Measurements from ENCODE around the gene ZNF518A. TPM values are rescaled to one million over a fixed set of nuclear protein-coding genes. Genes with fewer than 3 reads are reported as not detected.

Gene ZNF518A
- polyA plus RNA-seq, 1 donor from 2014 or later, result 56.7 TPM

DNA sequence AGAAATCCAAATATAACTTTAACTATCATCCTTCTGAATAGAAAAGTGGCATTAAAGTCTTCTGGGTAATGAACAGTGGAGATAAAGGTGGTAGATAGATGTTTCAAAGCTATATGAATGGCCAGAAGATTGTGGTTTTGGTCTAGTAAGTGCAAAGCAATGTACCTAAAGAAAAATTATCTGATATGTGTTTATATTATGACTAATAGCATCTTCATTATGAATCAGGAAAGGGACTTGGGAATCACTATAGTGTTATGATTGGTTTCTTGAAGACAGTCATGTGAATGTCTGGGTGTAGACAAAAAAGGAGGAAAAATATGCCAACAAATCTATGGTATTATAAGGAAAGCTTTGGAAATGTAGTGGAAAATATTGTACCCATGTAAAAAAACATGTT is 3.0 kb downstream of the ZNF518A start:
- Histone ChIP-seq H4K20me1 (ENCODE audit: insufficient read depth) (no peaks in the 10 kb centered on the region), H3K36me3 (ENCODE audit: insufficient read depth, low read length) (peaks cover 4% of the 10 kb centered on the region), H3K4me3 (ENCODE audit: low read length) (no peak overlapping the region), H3K4me2 (ENCODE audit: low read length) (no peak overlapping the region), H3F3A (ENCODE audit: insufficient read depth, low read length, poor library complexity, severe bottlenecking) (no peaks in the 10 kb centered on the region), H3K9me3 (ENCODE audit: low read length) (no peaks in the 10 kb centered on the region), H3K27ac (ENCODE audit: low read length) (no peak overlapping the region), H3K27me3 (ENCODE audit: insufficient read depth, low read depth, low read length) (no peaks in the 10 kb centered on the region), H3K9me2 (ENCODE audit: insufficient read depth, low read length) (no peaks in the 10 kb centered on the region), H3K9ac (ENCODE audit: low read length) (no peak overlapping the region), H3K79me2 (replicated peaks; ENCODE audit: insufficient read depth, low read length) (peaks cover 14% of the 10 kb centered on the region), H2AFZ (ENCODE audit: low read depth, low read length) (no peak overlapping the region)
- TF ChIP-seq RAD21 (conservative IDR thresholded peaks at IDR 0.05) (no peak), EP300 (conservative IDR thresholded peaks at IDR 0.05; ENCODE audit: poor library complexity, severe bottlenecking) (no peak), TAF1 (IDR thresholded peaks at IDR 0.05; ENCODE audit: low read depth) (no peak), POLR2AphosphoS5 (IDR thresholded peaks at IDR 0.05) (no peak), MXI1 (conservative IDR thresholded peaks at IDR 0.05; ENCODE audit: poor library complexity, severe bottlenecking) (no peak), SMC3 (conservative IDR thresholded peaks at IDR 0.05; ENCODE audit: poor library complexity) (no peak), EZH2 (IDR thresholded peaks at IDR 0.05; ENCODE audit: borderline replicate concordance, insufficient read depth, low read length, poor library complexity, severe bottlenecking) (no peak)
- TF ChIP-seq, protein P1, sequence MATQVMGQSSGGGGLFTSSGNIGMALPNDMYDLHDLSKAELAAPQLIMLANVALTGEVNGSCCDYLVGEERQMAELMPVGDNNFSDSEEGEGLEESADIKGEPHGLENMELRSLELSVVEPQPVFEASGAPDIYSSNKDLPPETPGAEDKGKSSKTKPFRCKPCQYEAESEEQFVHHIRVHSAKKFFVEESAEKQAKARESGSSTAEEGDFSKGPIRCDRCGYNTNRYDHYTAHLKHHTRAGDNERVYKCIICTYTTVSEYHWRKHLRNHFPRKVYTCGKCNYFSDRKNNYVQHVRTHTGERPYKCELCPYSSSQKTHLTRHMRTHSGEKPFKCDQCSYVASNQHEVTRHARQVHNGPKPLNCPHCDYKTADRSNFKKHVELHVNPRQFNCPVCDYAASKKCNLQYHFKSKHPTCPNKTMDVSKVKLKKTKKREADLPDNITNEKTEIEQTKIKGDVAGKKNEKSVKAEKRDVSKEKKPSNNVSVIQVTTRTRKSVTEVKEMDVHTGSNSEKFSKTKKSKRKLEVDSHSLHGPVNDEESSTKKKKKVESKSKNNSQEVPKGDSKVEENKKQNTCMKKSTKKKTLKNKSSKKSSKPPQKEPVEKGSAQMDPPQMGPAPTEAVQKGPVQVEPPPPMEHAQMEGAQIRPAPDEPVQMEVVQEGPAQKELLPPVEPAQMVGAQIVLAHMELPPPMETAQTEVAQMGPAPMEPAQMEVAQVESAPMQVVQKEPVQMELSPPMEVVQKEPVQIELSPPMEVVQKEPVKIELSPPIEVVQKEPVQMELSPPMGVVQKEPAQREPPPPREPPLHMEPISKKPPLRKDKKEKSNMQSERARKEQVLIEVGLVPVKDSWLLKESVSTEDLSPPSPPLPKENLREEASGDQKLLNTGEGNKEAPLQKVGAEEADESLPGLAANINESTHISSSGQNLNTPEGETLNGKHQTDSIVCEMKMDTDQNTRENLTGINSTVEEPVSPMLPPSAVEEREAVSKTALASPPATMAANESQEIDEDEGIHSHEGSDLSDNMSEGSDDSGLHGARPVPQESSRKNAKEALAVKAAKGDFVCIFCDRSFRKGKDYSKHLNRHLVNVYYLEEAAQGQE (IDR thresholded peaks at IDR 0.05; ENCODE audit: borderline replicate concordance), result no peak

DNA sequence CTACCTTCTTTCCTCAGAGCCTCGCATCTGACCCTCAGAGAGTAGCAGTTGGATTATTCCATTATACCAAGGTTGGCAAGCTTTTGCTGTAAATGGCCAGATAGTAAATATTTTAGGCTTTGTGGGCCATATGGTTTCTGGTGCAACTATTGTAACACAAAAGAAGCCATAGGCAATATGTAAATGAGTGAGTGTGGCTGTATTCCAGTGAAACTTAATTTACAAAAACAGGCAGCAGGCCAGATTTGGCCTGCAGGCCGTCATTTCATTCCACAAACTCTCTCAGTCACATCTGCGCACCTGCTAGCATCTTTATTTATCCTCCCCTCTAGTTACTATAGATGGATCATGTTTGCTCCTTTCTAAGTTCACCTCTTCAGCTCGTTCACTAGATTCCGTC is 6.7 kb downstream of the ZNF518A start:
- Histone ChIP-seq H2AFZ (ENCODE audit: low read depth, low read length) (no peak overlapping the region), H3K27me3 (ENCODE audit: insufficient read depth, low read depth, low read length) (no peaks in the 10 kb centered on the region), H3F3A (ENCODE audit: insufficient read depth, low read length, poor library complexity, severe bottlenecking) (no peaks in the 10 kb centered on the region), H3K9me2 (ENCODE audit: insufficient read depth, low read length) (no peaks in the 10 kb centered on the region), H3K27ac (ENCODE audit: low read length) (no peak overlapping the region), H3K36me3 (ENCODE audit: insufficient read depth, low read length) (peaks cover 4% of the 10 kb centered on the region), H3K4me3 (ENCODE audit: low read length) (no peak overlapping the region), H3K79me2 (replicated peaks; ENCODE audit: insufficient read depth, low read length) (peaks cover 9% of the 10 kb centered on the region), H4K20me1 (ENCODE audit: insufficient read depth) (no peaks in the 10 kb centered on the region), H3K9ac (ENCODE audit: low read length) (no peak overlapping the region), H3K9me3 (ENCODE audit: low read length) (no peaks in the 10 kb centered on the region), H3K4me2 (ENCODE audit: low read length) (no peak overlapping the region)
- TF ChIP-seq TAF1 (IDR thresholded peaks at IDR 0.05; ENCODE audit: low read depth) (no peak), EP300 (conservative IDR thresholded peaks at IDR 0.05; ENCODE audit: poor library complexity, severe bottlenecking) (no peak), POLR2AphosphoS5 (IDR thresholded peaks at IDR 0.05) (no peak), EZH2 (IDR thresholded peaks at IDR 0.05; ENCODE audit: borderline replicate concordance, insufficient read depth, low read length, poor library complexity, severe bottlenecking) (no peak), SMC3 (conservative IDR thresholded peaks at IDR 0.05; ENCODE audit: poor library complexity) (no peak), RAD21 (conservative IDR thresholded peaks at IDR 0.05) (no peak), MXI1 (conservative IDR thresholded peaks at IDR 0.05; ENCODE audit: poor library complexity, severe bottlenecking) (no peak)
- TF ChIP-seq, protein P2, sequence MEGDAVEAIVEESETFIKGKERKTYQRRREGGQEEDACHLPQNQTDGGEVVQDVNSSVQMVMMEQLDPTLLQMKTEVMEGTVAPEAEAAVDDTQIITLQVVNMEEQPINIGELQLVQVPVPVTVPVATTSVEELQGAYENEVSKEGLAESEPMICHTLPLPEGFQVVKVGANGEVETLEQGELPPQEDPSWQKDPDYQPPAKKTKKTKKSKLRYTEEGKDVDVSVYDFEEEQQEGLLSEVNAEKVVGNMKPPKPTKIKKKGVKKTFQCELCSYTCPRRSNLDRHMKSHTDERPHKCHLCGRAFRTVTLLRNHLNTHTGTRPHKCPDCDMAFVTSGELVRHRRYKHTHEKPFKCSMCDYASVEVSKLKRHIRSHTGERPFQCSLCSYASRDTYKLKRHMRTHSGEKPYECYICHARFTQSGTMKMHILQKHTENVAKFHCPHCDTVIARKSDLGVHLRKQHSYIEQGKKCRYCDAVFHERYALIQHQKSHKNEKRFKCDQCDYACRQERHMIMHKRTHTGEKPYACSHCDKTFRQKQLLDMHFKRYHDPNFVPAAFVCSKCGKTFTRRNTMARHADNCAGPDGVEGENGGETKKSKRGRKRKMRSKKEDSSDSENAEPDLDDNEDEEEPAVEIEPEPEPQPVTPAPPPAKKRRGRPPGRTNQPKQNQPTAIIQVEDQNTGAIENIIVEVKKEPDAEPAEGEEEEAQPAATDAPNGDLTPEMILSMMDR (IDR thresholded peaks at IDR 0.05; ENCODE audit: poor library complexity, severe bottlenecking), result no peak
- TF ChIP-seq, protein P1 (IDR thresholded peaks at IDR 0.05; ENCODE audit: borderline replicate concordance), result no peak
